Progenitor cell of endocrine pancreas (in vitro differentiated cells): ENCODE results near the gene TAGLN2. TPM values are rescaled to one million over a fixed set of nuclear protein-coding genes. Genes with fewer than 3 reads are reported as not detected.
"Not testable (repeated sequence)": the region's sequence is repeated elsewhere in the genome, so short reads cannot be mapped to it uniquely, and the experiment has no call there.

Experiments used
- DNase-seq: peaks from one replicate; pipeline ENCODE4 v3.0.0; 2021; ENCODE audit warnings: low spot score; ENCODE audit not compliant: unreplicated experiment
- H3K27ac Mint-ChIP-seq: 2 replicates; pipeline ENCODE4 v1.8.0; 2021; ENCODE audit warnings: mild to moderate bottlenecking, moderate library complexity, mixed read lengths
- H3K27me3 Mint-ChIP-seq: 2 replicates; pipeline ENCODE4 v1.8.0; 2021; ENCODE audit warnings: mixed read lengths
- H3K36me3 Mint-ChIP-seq: 2 replicates; pipeline ENCODE4 v1.8.0; 2022; ENCODE audit warnings: mixed read lengths; ENCODE audit not compliant: insufficient read depth
- H3K4me1 Mint-ChIP-seq: 2 replicates; pipeline ENCODE4 v1.8.0; 2021; ENCODE audit warnings: low read depth, mixed read lengths
- H3K4me3 Mint-ChIP-seq: 2 replicates; pipeline ENCODE4 v1.8.0; 2021; ENCODE audit warnings: low read depth, mild to moderate bottlenecking, moderate library complexity, mixed read lengths
- H3K9me3 Mint-ChIP-seq: 2 replicates; pipeline ENCODE4 v1.8.0; 2021; ENCODE audit warnings: low read depth, mixed read lengths
- CTCF ChIP-seq: fragments of 200-600 bp; sonication (generic); IDR thresholded peaks from one replicate; pipeline ENCODE4 v1.5.0; 2021; ENCODE audit warnings: antibody characterized with exemption, mild to moderate bottlenecking; ENCODE audit not compliant: unreplicated experiment
- total RNA-seq: library from RNA; stranded (reverse); gene quantifications from 2 replicates; pipeline ENCODE4 v1.2.1, GENCODE V29; 2021

Gene TAGLN2
- total RNA-seq, 1 donor from 2014 or later, result 153 TPM

GRCh38 chr1:159900755-159901360, 24.4 kb downstream of the TAGLN2 start:
- Mint-ChIP-seq H3K4me3 (no peak overlapping the region), H3K27ac (no peak overlapping the region), H3K27me3 (peaks cover 11% of the 10 kb centered on the region), H3K36me3 (no peaks in the 10 kb centered on the region), H3K4me1 (peaks cover 24% of the 10 kb centered on the region), H3K9me3 (peaks cover 7% of the 10 kb centered on the region)
- TF ChIP-seq CTCF, result no peak
- DNase-seq, result no peak

GRCh38 chr1:159900086-159900680, 25.1 kb downstream of the TAGLN2 start, which contains the start of gene CFAP45:
TSS of gene CFAP45 (minus strand) at chr1:159900165. CDS start at chr1:159900098, 67 bp downstream.
- peak; percentile 68 for DNase-seq
- Mint-ChIP-seq H3K27me3 (peaks cover 14% of the 10 kb centered on the region), H3K27ac (peak within 1 kb of the TSS; percentile 82), H3K9me3 (peaks cover 7% of the 10 kb centered on the region), H3K4me3 (peak within 1 kb of the TSS; percentile 45), H3K36me3 (no peaks in the 10 kb centered on the region), H3K4me1 (peaks cover 21% of the 10 kb centered on the region)
- TF ChIP-seq CTCF, result no peak

- H3K4me1 Mint-ChIP-seq, result peaks cover 20% of the 10 kb centered on the region
- H3K9me3 Mint-ChIP-seq, DNase-seq, H3K4me3 Mint-ChIP-seq, H3K36me3 Mint-ChIP-seq: not testable (repeated sequence)
- H3K27me3 Mint-ChIP-seq, result peaks cover 18% of the 10 kb centered on the region
- peak overlapping the region; percentile 82 for H3K27ac Mint-ChIP-seq
Measured at GRCh38 chr1:159899634-159900033, 25.7 kb downstream of the TAGLN2 start.

GRCh38 chr1:159898527-159898926, 26.8 kb downstream of the TAGLN2 start:
- H3K9me3 Mint-ChIP-seq, result peaks cover 3% of the 10 kb centered on the region
- H3K27me3 Mint-ChIP-seq, result peaks cover 22% of the 10 kb centered on the region
- TF ChIP-seq CTCF, result no peak
- no peak overlapping the region for H3K4me3 Mint-ChIP-seq
- H3K36me3 Mint-ChIP-seq, result no peaks in the 10 kb centered on the region
- H3K27ac Mint-ChIP-seq, result no peak overlapping the region
- H3K4me1 Mint-ChIP-seq, result peaks cover 20% of the 10 kb centered on the region
- DNase-seq, result no peak

- H3K36me3 Mint-ChIP-seq, result no peaks in the 10 kb centered on the region
- H3K4me1 Mint-ChIP-seq, result peaks cover 20% of the 10 kb centered on the region
- no peaks in the 10 kb centered on the region for H3K9me3 Mint-ChIP-seq
- TF ChIP-seq CTCF, result no peak
- H3K27me3 Mint-ChIP-seq, result peaks cover 27% of the 10 kb centered on the region
- DNase-seq, result no peak
- no peak overlapping the region for H3K27ac Mint-ChIP-seq
- H3K4me3 Mint-ChIP-seq, result no peak overlapping the region
Measured at GRCh38 chr1:159897962-159898361, 27.3 kb downstream of the TAGLN2 start.

GRCh38 chr1:159896546-159896930, 28.8 kb downstream of the TAGLN2 start:
- no peak overlapping the region for H3K27ac Mint-ChIP-seq

More at GRCh38 chr1:159896546-159896930, 28.8 kb downstream of the TAGLN2 start:
- Mint-ChIP-seq H3K4me3 (no peak overlapping the region), H3K36me3 (no peaks in the 10 kb centered on the region), H3K9me3 (no peaks in the 10 kb centered on the region), H3K4me1 (peaks cover 20% of the 10 kb centered on the region), H3K27me3 (peaks cover 32% of the 10 kb centered on the region)
- DNase-seq, result no peak
- no peak for TF ChIP-seq CTCF
